Pancreas (tissue), 10 donors: ENCODE data around the gene TBX21. TPM values are rescaled to one million over a fixed set of nuclear protein-coding genes. Genes with fewer than 3 reads are reported as not detected.

Experiments
- ATAC-seq, 4 donors: fragments of 200-7000 bp; cut with Tn5 transposase; one replicate each; pipeline versions ENCODE4 v1.8.0 to v1.9.1; 2020; ENCODE audit warnings: mild to moderate bottlenecking in 4 of 4, moderate library complexity in 4 of 4
- DNase-seq, 6 donors: peaks; one replicate each; pipeline ENCODE4 v3.0.0-alpha.2; 2020
- FAIRE-seq: peaks from 2 replicates; lab custom pipeline; 2012; peaks lifted over from hg19 to GRCh38; lab: Jason Lieb, UNC
- H3K27ac ChIP-seq, 4 donors: fragments of 200-600 bp; sonication (generic); 1 replicate in 3 of 4; 2 replicates in 1 of 4; pipeline versions ENCODE4 v1.5.0 to v1.8.0; 2020
- H3K27me3 ChIP-seq, 4 donors: fragments of 200-600 bp; one replicate each; pipeline ENCODE4 v1.8.0; 2021
- H3K36me3 ChIP-seq, 3 donors: fragments of 200-600 bp; sonication (generic) in 1 of 3; one replicate each; pipeline versions ENCODE4 v1.5.0 to v1.8.0; 2020 to 2021
- H3K4me1 ChIP-seq, 3 donors: fragments of 200-600 bp; one replicate each; pipeline ENCODE4 v1.8.0; 2021
- H3K4me3 ChIP-seq, 4 donors: fragments of 200-600 bp; sonication (generic) in 2 of 4; one replicate each; pipeline versions ENCODE4 v1.5.0 to v1.8.0; 2020 to 2021
- H3K9me3 ChIP-seq, 4 donors: fragments of 200-600 bp; one replicate each; pipeline ENCODE4 v1.8.0; 2021
- CTCF ChIP-seq, 4 donors: fragments of 200-600 bp; sonication (generic) in 3 of 4; IDR thresholded peaks; one replicate each; pipeline versions ENCODE4 v1.5.0 to v1.8.0; 2021; ENCODE audit warnings: antibody characterized with exemption in 4 of 4
- WGBS, 2 donors: extraction: QIAGEN DNeasy Blood & Tissue Kit; methylation state at CpG; one replicate each; pipeline ENCODE4 v1.1.7; 2013; 5-methylcytosine and 5-hydroxymethylcytosine counted together
- intact Hi-C, 3 donors: fragments of 100-400 bp; cut with DNase I; formaldehyde crosslinking; loops; one replicate each; pipeline versions ENCODE4 v1.11.1 to v1.14.2; 2022
- polyA plus RNA-seq, 2 donors: library from polyadenylated mRNA; stranded (reverse); fragments of 200-250 nt; gene quantifications; one replicate each; pipeline ENCODE4 v1.2.3, GENCODE V29; 2013
- total RNA-seq, 6 donors: library from RNA; stranded (reverse); fragmentation: NEBNext Ultra II Directional in 4 of 6; extraction: Animal tissue kit (Norgen Biotek cat#: 25700) in 4 of 6; gene quantifications; one replicate each; pipeline versions ENCODE4 v1.2.1 to v1.2.4, GENCODE V29; 2021 to 2023
- donor health status: healthy with polysubstance abuse.
- donor health status: DM: no; HTN: no; CAD: no; lungs with moderate emphysema.
- donor health status: DM: no; HTN: no; CAD: no.
- donor health status: control.
- donor health status: control.
- donor health status: Bipolar disorder and iron deficiency.
- donor health status: DM: yes; HTN: yes; CAD: no.
- donor health status: DM: no; HTN: no; CAD: no.
- donor health status: DM: no; HTN: no; CAD: no.
- donor health status: DM: yes; HTN: yes; CAD: no.

The TBX21 gene
- total and polyA plus RNA-seq, 8 donors = 0.09 to 0.40 (median 0.17) TPM; not detected in 2

GRCh38 chr17:47715669-47716325 is 17.2 kb upstream of the TBX21 start:
- no peak overlapping the region for H3K4me3 ChIP-seq
- H3K27ac ChIP-seq = no peak overlapping the region
- WGBS, 2 donors = 71 to 75% methylated on average over 10 of the region's 10 CpGs
- intact Hi-C loops = no loop called here
- no peak for TF ChIP-seq CTCF (IDR thresholded peaks at IDR 0.05)
- H3K36me3 ChIP-seq = no peaks in the 10 kb centered on the region
- no peaks in the 10 kb centered on the region for H3K9me3 ChIP-seq
- H3K27me3 ChIP-seq = peaks cover 0 to 2% (median 0%) of the 10 kb centered on the region in 4 donors
- no peaks in the 10 kb centered on the region for H3K4me1 ChIP-seq
- DNase-seq (no peak), FAIRE-seq (no peak), ATAC-seq (no peak)

- no peak for TF ChIP-seq CTCF (IDR thresholded peaks at IDR 0.05)
- no peak overlapping the region for H3K27ac ChIP-seq
- WGBS, 2 donors = 74 to 78% methylated on average over 3 of the region's 3 CpGs
- ATAC-seq = no peak
- no peaks in the 10 kb centered on the region for H3K4me1 ChIP-seq
- H3K36me3 ChIP-seq = no peaks in the 10 kb centered on the region
- no peaks in the 10 kb centered on the region for H3K9me3 ChIP-seq
- H3K27me3 ChIP-seq = peaks cover 0 to 3% (median under 1%) of the 10 kb centered on the region in 4 donors
- H3K4me3 ChIP-seq = no peak overlapping the region
- FAIRE-seq = no peak
- intact Hi-C loops = no loop called here
- no peak for DNase-seq
Observed at GRCh38 chr17:47716375-47716774, 16.7 kb upstream of the TBX21 start.

GRCh38 chr17:47717261-47717697 is 15.8 kb upstream of the TBX21 start:
- DNase-seq = peak in 1 of 6 donors; percentile 54
- H3K36me3 ChIP-seq = no peaks in the 10 kb centered on the region
- 51 to 53% methylated on average over 2 of the region's 2 CpGs for WGBS, 2 donors
- no peaks in the 10 kb centered on the region for H3K4me1 ChIP-seq
- no peak overlapping the region for H3K4me3 ChIP-seq
- no peaks in the 10 kb centered on the region for H3K9me3 ChIP-seq
- intact Hi-C loops = no loop called here
- peak in 3 of 4 donors; percentile 13 to 15 (median 14) for TF ChIP-seq CTCF (IDR thresholded peaks at IDR 0.05)
- no peak overlapping the region for H3K27ac ChIP-seq
- H3K27me3 ChIP-seq = peaks cover 0 to 9% (median 2%) of the 10 kb centered on the region in 4 donors
- peak in 3 of 4 donors; percentile 26 to 73 (median 53) for ATAC-seq
- FAIRE-seq = no peak

- no peaks in the 10 kb centered on the region for H3K36me3 ChIP-seq
- H3K4me1 ChIP-seq = no peaks in the 10 kb centered on the region
- DNase-seq (no peak), FAIRE-seq (no peak), ATAC-seq (peak in 2 of 4 donors; percentile 16 to 38)
- intact Hi-C loops = no loop called here
- no peak for TF ChIP-seq CTCF (IDR thresholded peaks at IDR 0.05)
- no peak overlapping the region for H3K27ac ChIP-seq
- peaks cover 0 to 9% (median 2%) of the 10 kb centered on the region in 4 donors for H3K27me3 ChIP-seq
- no peak overlapping the region for H3K4me3 ChIP-seq
- 16 to 20% methylated on average over 9 of the region's 9 CpGs for WGBS, 2 donors
- no peaks in the 10 kb centered on the region for H3K9me3 ChIP-seq
Observed at GRCh38 chr17:47717979-47718621, 14.9 kb upstream of the TBX21 start.
